Stomach (tissue), 4 donors: Measurements from ENCODE around the gene KLHL40.

ENCODE experiments used
- CTCF ChIP-seq, 7 experiments: fragments of 450-650 bp in 4 of 7; fragments of 200-600 bp in 3 of 7; sonication (generic) in 3 of 7; IDR thresholded peaks; one replicate each; pipeline ENCODE4 v1.5.1; 2016 to 2019; ENCODE audit warnings: antibody characterized with exemption in 7 of 7, control low read depth in 2 of 7, mild to moderate bottlenecking in 1 of 7
- EP300 ChIP-seq: sonication (generic); formaldehyde crosslinking; IDR thresholded peaks from one replicate; pipeline ENCODE4 v1.6.1; 2017; ENCODE audit warnings: antibody characterized with exemption
- POLR2A ChIP-seq, 4 donors: fragments of 450-650 bp; IDR thresholded peaks; one replicate each; pipeline ENCODE4 v1.6.1; 2016; ENCODE audit warnings: antibody characterized with exemption in 4 of 4, control low read depth in 2 of 4, mild to moderate bottlenecking in 1 of 4, moderate library complexity in 1 of 4
- POLR2AphosphoS5 ChIP-seq, 3 donors: sonication (generic); formaldehyde crosslinking; IDR thresholded peaks; one replicate each; pipeline ENCODE4 v1.6.1; 2016; ENCODE audit warnings: antibody characterized with exemption in 3 of 3

- TF ChIP-seq POLR2A (IDR thresholded peaks at IDR 0.05) (no peak), CTCF (IDR thresholded peaks at IDR 0.05) (no peak), EP300 (no peak), POLR2AphosphoS5 (IDR thresholded peaks at IDR 0.05) (no peak)
Observed at GRCh38 chr3:42655331-42655888, 29.9 kb upstream of the KLHL40 start.
